A673 (cell line): ENCODE measurements around the gene PRDM16. TPM values are rescaled to one million over a fixed set of nuclear protein-coding genes. Genes with fewer than 3 reads are reported as not detected.

Source experiments
- BruUV-seq: library from RNA; stranded (reverse); fragments of 400-500 nt; replicated peaks from 2 replicates; lab custom pipeline; 2021; lab: Mats Ljungman, UMichigan
- CTCF ChIA-PET: fragments of 300-600 bp; sonication (Branson Sonifier 250); formaldehyde crosslinking; loops from one replicate; lab custom pipeline; 2022; ENCODE audit warnings: antibody characterized with exemption; lab: Charles Lee
- POLR2A ChIA-PET: fragments of 300-600 bp; sonication (Branson Sonifier 250); formaldehyde crosslinking; loops from one replicate; lab custom pipeline; 2022; ENCODE audit warnings: antibody characterized with exemption; ENCODE audit not compliant: low non-redundant PET; lab: Charles Lee
- DNase-seq: peaks from one replicate; pipeline ENCODE4 v3.0.0-alpha.2; 2015; ENCODE audit warnings: low spot score
- H3K27ac ChIP-seq: fragments of 200-600 bp; sonication (generic); 2 replicates; pipeline ENCODE4 v1.5.1; 2016; ENCODE audit warnings: mixed run types, low read depth, mild to moderate bottlenecking, mixed read lengths, antibody characterized with exemption, low read length; ENCODE audit not compliant: poor library complexity, severe bottlenecking
- H3K27me3 ChIP-seq: fragments of 200-600 bp; sonication (generic); replicated peaks from 2 replicates; pipeline ENCODE4 v1.6.1; 2017; ENCODE audit warnings: mixed run types, low read depth, mild to moderate bottlenecking, mixed read lengths, antibody characterized with exemption, low read length; ENCODE audit not compliant: insufficient read depth, poor library complexity
- H3K36me3 ChIP-seq: fragments of 200-600 bp; sonication (generic); 2 replicates; pipeline ENCODE4 v1.6.1; 2016; ENCODE audit warnings: mixed run types, mild to moderate bottlenecking, mixed read lengths, antibody characterized with exemption, low read length; ENCODE audit not compliant: insufficient read depth, poor library complexity, severe bottlenecking
- H3K4me1 ChIP-seq: fragments of 200-600 bp; sonication (generic); 2 replicates; pipeline ENCODE4 v1.6.1; 2017; ENCODE audit warnings: mixed run types, mild to moderate bottlenecking, mixed read lengths, antibody characterized with exemption, low read length; ENCODE audit not compliant: insufficient read depth, poor library complexity, severe bottlenecking
- H3K4me3 ChIP-seq: fragments of 200-600 bp; sonication (generic); 2 replicates; pipeline ENCODE4 v1.5.1; 2016; ENCODE audit warnings: low read depth, mixed run types, mild to moderate bottlenecking, mixed read lengths, low read length; ENCODE audit not compliant: poor library complexity, severe bottlenecking
- H3K9me3 ChIP-seq: fragments of 200-600 bp; sonication (generic); 2 replicates; pipeline ENCODE4 v1.6.1; 2016; ENCODE audit warnings: mixed run types, low read depth, mild to moderate bottlenecking, mixed read lengths, antibody characterized with exemption, low read length; ENCODE audit not compliant: poor library complexity, severe bottlenecking
- CTCF ChIP-seq: fragments of 300-800, 200-600 bp; sonication (generic); conservative IDR thresholded peaks from 2 replicates; pipeline ENCODE4 v1.5.1; 2017; ENCODE audit warnings: low read depth, mild to moderate bottlenecking, antibody characterized with exemption, low read length, moderate library complexity, mixed read lengths
- EZH2 ChIP-seq: fragments of 200-600 bp; sonication (generic); IDR thresholded peaks from 2 replicates; pipeline ENCODE4 v1.6.1; 2017; ENCODE audit warnings: borderline replicate concordance, low read depth, mild to moderate bottlenecking, mixed read lengths, antibody characterized with exemption, low read length; ENCODE audit not compliant: poor library complexity, severe bottlenecking
- intact Hi-C: fragments of 100-400 bp; cut with micrococcal nuclease; formaldehyde crosslinking; loops from one replicate; pipeline ENCODE4 v1.10.0; 2022; ENCODE audit not compliant: unreplicated experiment
- total RNA-seq: library from RNA; stranded (reverse); gene quantifications from 2 replicates; pipeline ENCODE4 v1.2.3, GENCODE V29; 2021

PRDM16 gene
- total RNA-seq, 1 experiment from 2014 or later = 0.49 TPM

GRCh38 chr1:3407021-3407420 lies 338.0 kb downstream of the PRDM16 start:
- no peaks in the 10 kb centered on the region for H3K9me3 ChIP-seq
- DNase-seq = no peak
- no peaks in the 10 kb centered on the region for H3K36me3 ChIP-seq
- no TSS peak for BruUV-seq
- H3K4me3 ChIP-seq = no peak overlapping the region
- CTCF ChIA-PET = interaction anchor here (0.5 kb wide), 1 partner anchor 993 kb away, joined by 6 read pairs; no protein-coding TSS in a partner anchor
- TF ChIP-seq CTCF (no peak), EZH2 (no peak)
- no peaks in the 10 kb centered on the region for H3K27me3 ChIP-seq
- no peaks in the 10 kb centered on the region for H3K4me1 ChIP-seq
- H3K27ac ChIP-seq = no peak overlapping the region
- POLR2A ChIA-PET = no interaction called here
- intact Hi-C loops = no loop called here

GRCh38 chr1:3408751-3409266 lies 339.8 kb downstream of the PRDM16 start:
- CTCF ChIA-PET = no interaction called here

GRCh38 chr1:3409366-3410141 lies 340.6 kb downstream of the PRDM16 start:
- Histone ChIP-seq H3K27ac (no peak overlapping the region), H3K9me3 (no peaks in the 10 kb centered on the region), H3K4me3 (no peak overlapping the region), H3K36me3 (no peaks in the 10 kb centered on the region), H3K4me1 (no peaks in the 10 kb centered on the region), H3K27me3 (no peaks in the 10 kb centered on the region)
- POLR2A ChIA-PET = no interaction called here
- CTCF ChIA-PET = no interaction called here
- DNase-seq = no peak
- intact Hi-C loops = no loop called here
- no peak for TF ChIP-seq EZH2
- no peak for TF ChIP-seq CTCF
- BruUV-seq = no TSS peak

More at GRCh38 chr1:3408751-3409266, 339.8 kb downstream of the PRDM16 start:
- no peak overlapping the region for H3K4me3 ChIP-seq
- no peaks in the 10 kb centered on the region for H3K36me3 ChIP-seq
- POLR2A ChIA-PET = no interaction called here
- no peaks in the 10 kb centered on the region for H3K27me3 ChIP-seq
- intact Hi-C loops = no loop called here
- no peak overlapping the region for H3K27ac ChIP-seq
- H3K9me3 ChIP-seq = no peaks in the 10 kb centered on the region
- no peaks in the 10 kb centered on the region for H3K4me1 ChIP-seq
- DNase-seq = no peak
- no TSS peak for BruUV-seq
- no peak for TF ChIP-seq EZH2
- TF ChIP-seq CTCF = no peak
